ENCODE data around the gene DYNC1I1. TPM values are rescaled to one million over a fixed set of nuclear protein-coding genes. Genes with fewer than 3 reads are reported as not detected.

DYNC1I1 gene
- polyA plus RNA-seq, 1 donor from 2014 or later, result 28.9 TPM

- no peaks in the 10 kb centered on the region for H4K20me1 ChIP-seq (ENCODE audit: insufficient read depth)
- no peaks in the 10 kb centered on the region for H3K36me3 ChIP-seq (ENCODE audit: insufficient read depth, low read length)
- H3K9me3 ChIP-seq (ENCODE audit: low read length), result no peaks in the 10 kb centered on the region
- H3K9me2 ChIP-seq (ENCODE audit: insufficient read depth, low read length), result no peaks in the 10 kb centered on the region
- H3K4me3 ChIP-seq (ENCODE audit: low read length), result no peak overlapping the region
- H3K79me2 ChIP-seq (replicated peaks; ENCODE audit: insufficient read depth, low read length), result no peaks in the 10 kb centered on the region
- H3K27ac ChIP-seq (ENCODE audit: low read length), result no peak overlapping the region
- no peaks in the 10 kb centered on the region for H3F3A ChIP-seq (ENCODE audit: insufficient read depth, low read length, poor library complexity, severe bottlenecking)
- H3K27me3 ChIP-seq (ENCODE audit: insufficient read depth, low read depth, low read length), result no peaks in the 10 kb centered on the region
- H2AFZ ChIP-seq (ENCODE audit: low read depth, low read length), result no peak overlapping the region
- no peak overlapping the region for H3K4me2 ChIP-seq (ENCODE audit: low read length)
- TF ChIP-seq CTCF (IDR thresholded peaks at IDR 0.05; ENCODE audit: poor library complexity, severe bottlenecking) (no peak), REST (IDR thresholded peaks at IDR 0.05; ENCODE audit: borderline replicate concordance) (no peak)
- H3K9ac ChIP-seq (ENCODE audit: low read length), result no peak overlapping the region
Observed at GRCh38 chr7:95883217-95883616, 110.9 kb downstream of the DYNC1I1 start.

GRCh38 chr7:95886501-95887090, 114.2 kb downstream of the DYNC1I1 start:
- H3K9me3 ChIP-seq (ENCODE audit: low read length), result no peaks in the 10 kb centered on the region
- no peaks in the 10 kb centered on the region for H4K20me1 ChIP-seq (ENCODE audit: insufficient read depth)
- H3K36me3 ChIP-seq (ENCODE audit: insufficient read depth, low read length), result no peaks in the 10 kb centered on the region
- no peak overlapping the region for H3K9ac ChIP-seq (ENCODE audit: low read length)
- no peak overlapping the region for H3K4me2 ChIP-seq (ENCODE audit: low read length)
- H2AFZ ChIP-seq (ENCODE audit: low read depth, low read length), result no peak overlapping the region
- H3K4me3 ChIP-seq (ENCODE audit: low read length), result no peak overlapping the region
- H3F3A ChIP-seq (ENCODE audit: insufficient read depth, low read length, poor library complexity, severe bottlenecking), result no peaks in the 10 kb centered on the region
- no peak for TF ChIP-seq MXI1 (conservative IDR thresholded peaks at IDR 0.05; ENCODE audit: poor library complexity, severe bottlenecking)
- TF ChIP-seq EZH2 (IDR thresholded peaks at IDR 0.05; ENCODE audit: borderline replicate concordance, insufficient read depth, low read length, poor library complexity, severe bottlenecking), result no peak
- no peak for TF ChIP-seq TAF1 (IDR thresholded peaks at IDR 0.05; ENCODE audit: low read depth)
- TF ChIP-seq RAD21 (conservative IDR thresholded peaks at IDR 0.05), result no peak
- TF ChIP-seq CTCF (IDR thresholded peaks at IDR 0.05; ENCODE audit: poor library complexity, severe bottlenecking), result no peak
- no peak for TF ChIP-seq SMC3 (conservative IDR thresholded peaks at IDR 0.05; ENCODE audit: poor library complexity)
- TF ChIP-seq REST (IDR thresholded peaks at IDR 0.05; ENCODE audit: borderline replicate concordance), result no peak
- no peak for TF ChIP-seq POLR2AphosphoS5 (IDR thresholded peaks at IDR 0.05)
- TF ChIP-seq EP300 (conservative IDR thresholded peaks at IDR 0.05; ENCODE audit: poor library complexity, severe bottlenecking), result no peak
- no peaks in the 10 kb centered on the region for H3K79me2 ChIP-seq (replicated peaks; ENCODE audit: insufficient read depth, low read length)
- no peaks in the 10 kb centered on the region for H3K9me2 ChIP-seq (ENCODE audit: insufficient read depth, low read length)
- H3K27ac ChIP-seq (ENCODE audit: low read length), result no peak overlapping the region
- H3K27me3 ChIP-seq (ENCODE audit: insufficient read depth, low read depth, low read length), result no peaks in the 10 kb centered on the region

Data from neural cell (in vitro differentiated cells).